Suprapubic skin (tissue), 3 donors: ENCODE measurements around the gene SIPA1L3.

Source experiments
- CTCF ChIP-seq, 2 donors: fragments of 200-600 bp in 1 of 2; fragments of 450-650 bp in 1 of 2; sonication (generic) in 1 of 2; IDR thresholded peaks; one replicate each; pipeline ENCODE4 v1.5.1; 2016 to 2019; ENCODE audit warnings: antibody characterized with exemption in 2 of 2, mild to moderate bottlenecking in 1 of 2, moderate library complexity in 1 of 2
- EP300 ChIP-seq: sonication (generic); formaldehyde crosslinking; IDR thresholded peaks from one replicate; pipeline ENCODE4 v1.6.1; 2017; ENCODE audit warnings: antibody characterized with exemption
- POLR2A ChIP-seq, 2 donors: fragments of 450-650 bp; IDR thresholded peaks; one replicate each; pipeline ENCODE4 v1.6.1; 2017; ENCODE audit warnings: antibody characterized with exemption in 2 of 2, mild to moderate bottlenecking in 2 of 2, moderate library complexity in 2 of 2

- no peak for TF ChIP-seq CTCF (IDR thresholded peaks at IDR 0.05)
- no peak for TF ChIP-seq EP300
- TF ChIP-seq POLR2A (IDR thresholded peaks at IDR 0.05), result no peak
These were observed 137.5 kb downstream of the SIPA1L3 start for GRCh38 chr19:38044267-38045111.
